H1 (cell line): ENCODE results near the gene COMP. TPM values are rescaled to one million over a fixed set of nuclear protein-coding genes. Genes with fewer than 3 reads are reported as not detected.

ENCODE experiments used
- CTCF ChIA-PET: fragments of 300-600 bp; sonication (Branson Sonifier 250); formaldehyde crosslinking; loops from one replicate; lab custom pipeline; 2021; ENCODE audit not compliant: partially characterized antibody; lab: Charles Lee
- POLR2A ChIA-PET: fragments of 300-600 bp; sonication (Branson Sonifier 250); formaldehyde crosslinking; loops from one replicate; lab custom pipeline; 2021; ENCODE audit warnings: inconsistent platforms; ENCODE audit not compliant: partially characterized antibody; lab: Charles Lee
- DNase-seq, 2 experiments: peaks; one replicate each; pipeline versions ENCODE4 v3.0.0 to v3.0.0-alpha.2; 2010 to 2022; ENCODE audit warnings: low spot score in 2 of 2, low read depth in 1 of 2, mixed read lengths in 1 of 2
- FAIRE-seq: peaks from 2 replicates; lab custom pipeline; 2011; peaks lifted over from hg19 to GRCh38; lab: Jason Lieb, UNC
- H2AFZ ChIP-seq: 2 replicates; pipeline ENCODE4 v1.8.1; 2012; ENCODE audit warnings: low read length, inconsistent platforms
- H2AK5ac ChIP-seq: 2 replicates; pipeline ENCODE4 v1.6.1; 2013; ENCODE audit warnings: low read depth, low read length
- H2BK120ac ChIP-seq: replicated peaks from 2 replicates; pipeline ENCODE3; 2013; ENCODE audit warnings: low read depth, low read length, inconsistent platforms
- H2BK12ac ChIP-seq: 2 replicates; pipeline ENCODE4 v1.6.1; 2013; ENCODE audit warnings: low read depth, low read length
- H2BK15ac ChIP-seq: 2 replicates; pipeline ENCODE4 v1.6.1; 2013; ENCODE audit warnings: low read length
- H2BK20ac ChIP-seq: 2 replicates; pipeline ENCODE4 v1.6.1; 2013; ENCODE audit warnings: low read length
- H2BK5ac ChIP-seq: 2 replicates; pipeline ENCODE4 v1.6.1; 2013; ENCODE audit warnings: low read depth, low read length
- H3K14ac ChIP-seq: 2 replicates; pipeline ENCODE4 v1.6.1; 2013; ENCODE audit warnings: inconsistent platforms; ENCODE audit not compliant: insufficient read length
- H3K18ac ChIP-seq: 2 replicates; pipeline ENCODE4 v1.6.1; 2013; ENCODE audit warnings: low read length; ENCODE audit errors: extremely low read depth
- H3K23ac ChIP-seq: 2 replicates; pipeline ENCODE4 v1.6.1; 2013; ENCODE audit warnings: inconsistent platforms; ENCODE audit not compliant: insufficient read length
- H3K23me2 ChIP-seq: 2 replicates; pipeline ENCODE4 v1.6.1; 2013; ENCODE audit warnings: low read depth, low read length
- H3K27ac ChIP-seq: 2 replicates; pipeline ENCODE4 v1.6.1; 2011; ENCODE audit warnings: low read depth, low read length, inconsistent platforms
- H3K27me3 ChIP-seq, 4 experiments: replicated peaks in 1 of 4; 1 replicate in 1 of 4; 2 replicates in 3 of 4; pipeline versions ENCODE4 v1.6.1 to v1.8.1; 2011 to 2013; ENCODE audit warnings: low read length in 3 of 4, mild to moderate bottlenecking in 3 of 4, inconsistent platforms in 2 of 4, mixed read lengths in 2 of 4, moderate library complexity in 1 of 4; ENCODE audit not compliant: control insufficient read depth in 3 of 4, insufficient read depth in 3 of 4; ENCODE audit errors: extremely low read depth in 1 of 4
- H3K36me3 ChIP-seq, 4 experiments: 2 replicates each; pipeline versions ENCODE4 v1.6.1 to v1.8.1; 2011 to 2013; ENCODE audit warnings: mild to moderate bottlenecking in 4 of 4, low read length in 3 of 4, moderate library complexity in 2 of 4, control low read depth in 1 of 4, inconsistent platforms in 1 of 4; ENCODE audit not compliant: insufficient read depth in 4 of 4, control insufficient read depth in 2 of 4
- H3K4ac ChIP-seq: replicated peaks from 2 replicates; pipeline ENCODE3; 2013; ENCODE audit warnings: low read length, low read depth, mixed read lengths, inconsistent platforms; ENCODE audit not compliant: insufficient read length
- H3K4me1 ChIP-seq, 4 experiments: replicated peaks in 1 of 4; 1 replicate in 1 of 4; 2 replicates in 3 of 4; pipeline versions ENCODE4 v1.6.1 to v1.8.1; 2011 to 2013; ENCODE audit warnings: low read length in 3 of 4, inconsistent platforms in 2 of 4, mixed read lengths in 1 of 4; ENCODE audit not compliant: insufficient read depth in 4 of 4, control insufficient read depth in 3 of 4
- H3K4me2 ChIP-seq, 2 experiments: 2 replicates each; pipeline versions ENCODE4 v1.6.1 to v1.8.1; 2011 to 2013; ENCODE audit warnings: low read depth in 2 of 2, low read length in 2 of 2, control low read depth in 1 of 2, inconsistent platforms in 1 of 2, mild to moderate bottlenecking in 1 of 2; ENCODE audit not compliant: insufficient read depth in 1 of 2
- H3K4me3 ChIP-seq, 4 experiments: fragments of 200-600, 300-600 bp in 1 of 4; sonication (generic), shearing (Covaris generic), sonication (Bioruptor Twin) in 1 of 4; 2 replicates each; pipeline versions ENCODE4 v1.5.1 to v1.8.1; 2011 to 2016; ENCODE audit warnings: low read length in 4 of 4, low read depth in 3 of 4, control low read depth in 2 of 4, inconsistent platforms in 2 of 4, mild to moderate bottlenecking in 2 of 4, mixed read lengths in 1 of 4, moderate library complexity in 1 of 4; ENCODE audit not compliant: insufficient read depth in 2 of 4; ENCODE audit errors: extremely low read depth in 1 of 4
- H3K56ac ChIP-seq: replicated peaks from 2 replicates; pipeline ENCODE3; 2013; ENCODE audit warnings: low read depth, mild to moderate bottlenecking, mixed read lengths, low read length, inconsistent platforms; ENCODE audit not compliant: insufficient read length
- H3K79me1 ChIP-seq: 2 replicates; pipeline ENCODE4 v1.6.1; 2013; ENCODE audit warnings: low read depth, low read length, control low read depth
- H3K79me2 ChIP-seq, 2 experiments: 2 replicates each; pipeline versions ENCODE4 v1.6.1 to v1.8.1; 2012 to 2013; ENCODE audit warnings: low read length in 2 of 2, mild to moderate bottlenecking in 2 of 2, inconsistent platforms in 1 of 2; ENCODE audit not compliant: insufficient read depth in 2 of 2, control insufficient read depth in 1 of 2
- H3K9ac ChIP-seq, 4 experiments: replicated peaks in 1 of 4; 1 replicate in 1 of 4; 2 replicates in 3 of 4; pipeline versions ENCODE4 v1.6.1 to v1.8.1; 2011 to 2013; ENCODE audit warnings: low read depth in 3 of 4, low read length in 3 of 4, control low read depth in 2 of 4, mild to moderate bottlenecking in 2 of 4, moderate library complexity in 2 of 4, inconsistent platforms in 1 of 4; ENCODE audit errors: extremely low read depth in 1 of 4
- H3K9me3 ChIP-seq, 2 experiments: 2 replicates each; pipeline versions ENCODE4 v1.6.1 to v1.8.1; 2012 to 2013; ENCODE audit warnings: mild to moderate bottlenecking in 2 of 2, moderate library complexity in 2 of 2, control low read depth in 1 of 2, inconsistent platforms in 1 of 2, low read depth in 1 of 2, low read length in 1 of 2, mixed read lengths in 1 of 2; ENCODE audit not compliant: insufficient read depth in 2 of 2
- H4K20me1 ChIP-seq, 2 experiments: replicated peaks in 1 of 2; 2 replicates each; pipeline versions ENCODE3 to v1.8.1; 2011 to 2013; ENCODE audit warnings: inconsistent platforms in 2 of 2, low read length in 2 of 2, mild to moderate bottlenecking in 1 of 2; ENCODE audit not compliant: insufficient read depth in 2 of 2, control insufficient read depth in 1 of 2
- H4K5ac ChIP-seq: 2 replicates; pipeline ENCODE4 v1.6.1; 2013; ENCODE audit warnings: low read length, low read depth, mixed read lengths, inconsistent platforms; ENCODE audit not compliant: insufficient read length
- H4K8ac ChIP-seq: 2 replicates; pipeline ENCODE4 v1.8.0; 2013; ENCODE audit warnings: mild to moderate bottlenecking, moderate library complexity, low read length, inconsistent platforms; ENCODE audit not compliant: insufficient read depth; ENCODE audit errors: extremely low read depth
- H4K91ac ChIP-seq: replicated peaks from 2 replicates; pipeline ENCODE3; 2013; ENCODE audit warnings: low read length, mixed read lengths, inconsistent platforms; ENCODE audit not compliant: insufficient read length
- ASH2L ChIP-seq: fragments of 200-600, 300-600 bp; sonication (generic); IDR thresholded peaks from one replicate; pipeline ENCODE4 v1.7.1; 2017; ENCODE audit warnings: low read length
- CBX5 ChIP-seq: fragments of 300-800, 300-1000 bp; sonication (generic); IDR thresholded peaks from 2 replicates; pipeline ENCODE4 v1.7.1; 2016; ENCODE audit warnings: antibody characterized with exemption, low read length, low read depth
- CHD1 ChIP-seq: IDR thresholded peaks from 2 replicates; pipeline ENCODE4 v1.6.1; 2012; ENCODE audit warnings: low read depth, low read length, improper control_type of control experiment
- CHD2 ChIP-seq: IDR thresholded peaks from 2 replicates; pipeline ENCODE4 v1.6.1; 2012; ENCODE audit warnings: low read length, improper control_type of control experiment
- CTBP2 ChIP-seq: IDR thresholded peaks from 2 replicates; pipeline ENCODE4 v1.7.0; 2011; ENCODE audit warnings: borderline replicate concordance, mild to moderate bottlenecking, moderate library complexity, mixed read lengths, low read length; ENCODE audit not compliant: insufficient read depth, insufficient read length
- EGR1 ChIP-seq: IDR thresholded peaks from 2 replicates; pipeline ENCODE4 v1.6.1; 2011; ENCODE audit warnings: low read depth, low read length, borderline replicate concordance
- JUND ChIP-seq: IDR thresholded peaks from 2 replicates; pipeline ENCODE4 v1.6.1; 2011; ENCODE audit warnings: mild to moderate bottlenecking, improper control_type of control experiment, low read length
- KDM1A ChIP-seq: fragments of 200-600, 300-600 bp; sonication (generic); IDR thresholded peaks from 2 replicates; pipeline ENCODE4 v1.7.1; 2016; ENCODE audit warnings: mild to moderate bottlenecking, low read length, borderline replicate concordance
- KDM5A ChIP-seq: fragments of 200-600 bp; IDR thresholded peaks from 2 replicates; pipeline ENCODE4 v1.7.1; 2012; ENCODE audit warnings: mild to moderate bottlenecking, low read length, inconsistent platforms, mixed read lengths
- NRF1 ChIP-seq: IDR thresholded peaks from 2 replicates; pipeline ENCODE4 v1.6.1; 2011; ENCODE audit warnings: mild to moderate bottlenecking, low read depth, low read length, improper control_type of control experiment
- PHF8 ChIP-seq: fragments of 200-600 bp; sonication (generic); conservative IDR thresholded peaks from 2 replicates; pipeline ENCODE4 v1.7.1; 2012; ENCODE audit warnings: low read depth, mild to moderate bottlenecking, inconsistent platforms, low read length, moderate library complexity
- POLR2A ChIP-seq, 2 experiments: IDR thresholded peaks; 1 replicate in 1 of 2; 2 replicates in 1 of 2; pipeline ENCODE4 v1.6.1; 2011; ENCODE audit warnings: low read depth in 2 of 2, low read length in 2 of 2, mild to moderate bottlenecking in 2 of 2; ENCODE audit errors: control extremely low read depth in 1 of 2
- SRF ChIP-seq: IDR thresholded peaks from 2 replicates; pipeline ENCODE4 v1.6.1; 2011; ENCODE audit warnings: mild to moderate bottlenecking, low read depth, low read length, moderate library complexity
- TAF7 ChIP-seq: optimal IDR thresholded peaks from 2 replicates; pipeline ENCODE3; 2011; ENCODE audit warnings: low read depth, mild to moderate bottlenecking, inconsistent platforms, low read length, moderate library complexity, borderline replicate concordance
- TBP ChIP-seq: IDR thresholded peaks from 2 replicates; pipeline ENCODE4 v1.6.1; 2011; ENCODE audit warnings: low read depth, low read length, improper control_type of control experiment
- YY1 ChIP-seq: IDR thresholded peaks from 2 replicates; pipeline ENCODE4 v1.6.1; 2011; ENCODE audit warnings: low read depth, mild to moderate bottlenecking, low read length
- WGBS, 2 experiments: shearing (Covaris generic) in 1 of 2; methylation state at CpG; one replicate each; pipeline versions ENCODE4 v1.1.6 to v1.1.7; 2013 to 2015; ENCODE audit warnings: low lambda C conversion rate in 2 of 2, mixed read lengths in 2 of 2, inconsistent platforms in 1 of 2, low coverage in 1 of 2, missing lambda C conversion rate in 1 of 2; ENCODE audit not compliant: insufficient replicate concordance in 2 of 2, insufficient coverage in 1 of 2, insufficient read length in 1 of 2; ENCODE audit errors: extremely low coverage in 1 of 2, missing lambda C conversion rate in 1 of 2; 5-methylcytosine and 5-hydroxymethylcytosine counted together
- polyA plus RNA-seq, 7 experiments: library from polyadenylated mRNA; depleted of rRNA in 3 of 7; stranded (reverse) in 5 of 7; unstranded in 2 of 7; fragments of >200 nt in 5 of 7; fragments of 200-250 nt in 2 of 7; gene quantifications; 1 replicate in 5 of 7; 2 replicates in 1 of 7; 4 replicates in 1 of 7; pipeline versions ENCODE4 v1.2.1 to v1.2.3, GENCODE V29; 2011 to 2013; ENCODE audit warnings: missing spikeins in 2 of 7, mixed read lengths in 2 of 7
- total RNA-seq: library from RNA; stranded (reverse); fragmentation: NEBNext Ultra II Directional; extraction: Animal tissue kit (Norgen Biotek cat#: 25700); gene quantifications from 2 replicates; pipeline ENCODE4 v1.2.1, GENCODE V29; 2021

Gene COMP
- total and polyA plus RNA-seq, 2 of the 8 experiments (the other 6 are each of a cell fraction or from before 2014, with no cell fraction given): 0.17 TPM

DNA sequence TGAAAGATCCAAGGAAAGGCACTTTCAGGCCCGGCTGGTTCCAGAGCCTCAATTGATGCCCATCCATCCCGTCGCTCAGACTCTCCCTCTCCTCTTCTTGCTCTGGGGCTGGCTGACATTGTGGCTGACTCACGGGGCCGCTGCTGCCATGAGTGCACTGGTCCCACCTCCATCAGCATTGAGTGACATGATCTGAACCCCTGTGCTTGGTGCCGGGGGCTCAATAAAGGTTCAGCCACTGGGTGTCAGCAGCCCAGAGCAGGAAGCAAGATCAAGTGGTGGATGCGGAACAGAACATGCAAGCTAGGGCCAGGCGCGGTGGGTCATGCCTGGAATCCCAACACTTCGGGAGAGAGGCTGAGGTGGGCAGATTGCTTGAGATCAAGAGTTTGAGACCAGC lies 39.5 kb downstream of the COMP start:
- peaks cover 0 to 14% (median 8%) of the 10 kb centered on the region in 4 experiments; a peak in 6 of 7 replicates for H3K4me1 ChIP-seq
- H4K91ac ChIP-seq: no peak overlapping the region
- H2BK15ac ChIP-seq: no peak overlapping the region
- no peak overlapping the region for H4K5ac ChIP-seq
- H3K79me2 ChIP-seq: no peaks in the 10 kb centered on the region
- H3K14ac ChIP-seq: no peak overlapping the region
- H2BK120ac ChIP-seq: no peak overlapping the region
- no peak for DNase-seq
- no peak overlapping the region for H2AFZ ChIP-seq
- H3K27ac ChIP-seq: no peak overlapping the region
- H3K18ac ChIP-seq: no peak overlapping the region
- peaks cover 1 to 3% of the 10 kb centered on the region in 2 experiments for H4K20me1 ChIP-seq
- no peak overlapping the region for H2AK5ac ChIP-seq
- no peak overlapping the region for H2BK20ac ChIP-seq
- no peak for FAIRE-seq
- no peak overlapping the region for H2BK5ac ChIP-seq
- no peak overlapping the region for H3K4me3 ChIP-seq
- no peak overlapping the region for H4K8ac ChIP-seq
- H3K27me3 ChIP-seq: no peaks in the 10 kb centered on the region; a peak in 1 of 7 replicates
- no peak overlapping the region for H3K56ac ChIP-seq
- no peak overlapping the region for H3K9ac ChIP-seq
- H3K4ac ChIP-seq: no peak overlapping the region
- H3K36me3 ChIP-seq: no peaks in the 10 kb centered on the region
- no peak overlapping the region for H3K4me2 ChIP-seq
- no peak overlapping the region for H3K23ac ChIP-seq
- ChIA-PET CTCF (interaction anchor here (0.6 to 1.5 kb wide), 5 partner anchors 16 to 113 kb away, joined by 3 to 5 read pairs (median 3); no protein-coding TSS in a partner anchor), POLR2A (interaction anchor here (1.1 kb wide), 1 partner anchor 10 kb away, joined by 3 read pairs; no protein-coding TSS in a partner anchor)
- H3K9me3 ChIP-seq: no peaks in the 10 kb centered on the region
- 87% methylated on average over 10 of the region's 10 CpGs; no CpG with 5 or more reads in 1 of the 2 experiments for WGBS, 2 experiments
- H3K23me2 ChIP-seq: no peaks in the 10 kb centered on the region
- H3K79me1 ChIP-seq: no peaks in the 10 kb centered on the region
- no peak overlapping the region for H2BK12ac ChIP-seq
- TF ChIP-seq KDM5A: no peak
- no peak for TF ChIP-seq KDM1A
- TF ChIP-seq SRF: no peak
- TF ChIP-seq PHF8: no peak
- no peak for TF ChIP-seq CBX5
- no peak for TF ChIP-seq POLR2A (IDR thresholded peaks at IDR 0.05; ENCODE audit: control extremely low read depth in 1 of 2, low read depth in 2 of 2, low read length in 2 of 2)
- no peak for TF ChIP-seq TBP
- no peak for TF ChIP-seq ASH2L
- TF ChIP-seq EGR1: no peak
- no peak for TF ChIP-seq YY1
- no peak for TF ChIP-seq CHD1
- TF ChIP-seq CTBP2: no peak
- TF ChIP-seq TAF7: no peak
- no peak for TF ChIP-seq NRF1
- TF ChIP-seq JUND: no peak
- no peak for TF ChIP-seq CHD2
